Measurements from ENCODE around the gene CDH4.

GRCh38 chr20:61414455-61414991, 162.5 kb downstream of the CDH4 start:
- TF ChIP-seq CTCF (IDR thresholded peaks at IDR 0.05) (no peak), POLR2A (IDR thresholded peaks at IDR 0.05) (no peak), EP300 (IDR thresholded peaks at IDR 0.05) (no peak)

Measured in upper lobe of left lung (tissue), 4 donors.